Activated CD4-positive, alpha-beta T cell treated with anti-CD3 and anti-CD28 coated beads, Interleukin-10, Interleukin-2, amounts not matched to agents 100 ng/mL and 50 ng/mL, durations not matched to agents 16 hours and 8 hours (primary cell): ENCODE data around the gene QSOX2.
"Not testable (repeated sequence)": the region's sequence is repeated elsewhere in the genome, so short reads cannot be mapped to it uniquely, and the experiment has no call there.

ENCODE experiments used
- DNase-seq: peaks from one replicate; pipeline ENCODE4 v3.0.0-alpha.2; 2020

Gene QSOX2

DNA sequence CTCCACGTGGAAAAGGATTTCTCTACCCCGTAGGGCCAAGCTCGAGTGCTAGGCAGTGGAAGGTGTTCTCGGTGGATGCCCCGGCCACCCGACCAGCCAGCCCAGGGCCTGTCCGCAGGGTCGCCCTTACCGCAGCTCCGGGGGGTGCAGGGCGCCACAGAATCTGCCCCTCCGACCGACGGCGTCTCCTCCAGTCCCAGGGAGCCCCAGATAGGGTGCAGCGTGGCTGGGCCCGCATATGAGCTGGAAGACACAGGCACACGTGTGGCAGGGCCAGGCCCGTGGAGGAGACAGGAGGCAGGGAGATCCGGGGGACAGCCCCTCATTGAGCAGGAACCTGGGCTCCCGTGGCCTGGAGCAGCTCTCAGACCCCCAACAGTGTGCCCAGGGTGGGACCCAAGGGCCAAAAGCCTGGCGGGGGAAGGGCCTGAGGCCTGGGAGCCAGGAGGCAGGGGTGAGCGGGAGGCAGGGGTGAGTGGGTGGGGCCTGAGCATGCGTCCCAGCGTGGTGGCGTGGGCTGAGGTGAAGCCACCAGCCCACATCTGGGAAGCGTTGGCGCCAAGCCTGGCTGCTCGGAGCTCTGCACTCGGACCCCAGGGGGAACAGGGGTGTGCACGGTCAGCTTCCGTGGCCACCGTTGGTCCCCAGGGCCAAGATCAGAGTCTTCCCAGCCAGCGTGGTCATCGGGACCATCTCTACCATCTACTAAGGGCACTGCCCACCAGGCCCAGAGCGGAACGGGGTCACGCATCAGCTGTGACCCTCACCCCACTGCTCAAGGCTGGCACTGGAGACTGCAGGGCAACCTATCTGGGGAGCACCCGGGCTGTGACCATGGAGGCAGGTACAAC, 36.0 kb upstream of the QSOX2 start:
- no peak for DNase-seq

- DNase-seq, result no peak
Measured at GRCh38 chr9:136280535-136281315, 35.1 kb upstream of the QSOX2 start.

- DNase-seq, result no peak
Measured at GRCh38 chr9:136279471-136279870, 33.9 kb upstream of the QSOX2 start.

DNA sequence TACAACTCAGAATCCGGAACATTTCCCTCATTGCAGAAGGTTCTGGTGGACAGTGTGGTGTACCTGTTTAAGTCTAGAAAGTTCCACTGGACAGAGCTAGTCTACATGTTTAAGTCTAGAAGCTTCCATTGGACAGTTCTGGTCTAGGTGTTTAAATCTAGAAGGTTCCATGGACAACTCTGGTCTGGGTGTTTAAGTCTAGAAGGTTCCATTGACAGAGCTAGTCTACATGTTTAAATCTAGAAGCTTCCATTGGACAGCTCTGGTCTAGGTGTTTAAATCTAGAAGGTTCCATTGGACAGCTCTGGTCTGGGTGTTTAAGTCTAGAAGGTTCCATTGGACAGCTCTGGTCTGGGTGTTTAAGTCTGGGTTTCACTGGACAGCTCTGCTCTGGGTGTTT, 33.3 kb upstream of the QSOX2 start:
- no peak for DNase-seq

GRCh38 chr9:136278221-136278620, 32.6 kb upstream of the QSOX2 start:
- no peak for DNase-seq

GRCh38 chr9:136277746-136278145, 32.1 kb upstream of the QSOX2 start:
- DNase-seq, result no peak

- no peak for DNase-seq
Measured at GRCh38 chr9:136276716-136277115, 31.1 kb upstream of the QSOX2 start.

DNA sequence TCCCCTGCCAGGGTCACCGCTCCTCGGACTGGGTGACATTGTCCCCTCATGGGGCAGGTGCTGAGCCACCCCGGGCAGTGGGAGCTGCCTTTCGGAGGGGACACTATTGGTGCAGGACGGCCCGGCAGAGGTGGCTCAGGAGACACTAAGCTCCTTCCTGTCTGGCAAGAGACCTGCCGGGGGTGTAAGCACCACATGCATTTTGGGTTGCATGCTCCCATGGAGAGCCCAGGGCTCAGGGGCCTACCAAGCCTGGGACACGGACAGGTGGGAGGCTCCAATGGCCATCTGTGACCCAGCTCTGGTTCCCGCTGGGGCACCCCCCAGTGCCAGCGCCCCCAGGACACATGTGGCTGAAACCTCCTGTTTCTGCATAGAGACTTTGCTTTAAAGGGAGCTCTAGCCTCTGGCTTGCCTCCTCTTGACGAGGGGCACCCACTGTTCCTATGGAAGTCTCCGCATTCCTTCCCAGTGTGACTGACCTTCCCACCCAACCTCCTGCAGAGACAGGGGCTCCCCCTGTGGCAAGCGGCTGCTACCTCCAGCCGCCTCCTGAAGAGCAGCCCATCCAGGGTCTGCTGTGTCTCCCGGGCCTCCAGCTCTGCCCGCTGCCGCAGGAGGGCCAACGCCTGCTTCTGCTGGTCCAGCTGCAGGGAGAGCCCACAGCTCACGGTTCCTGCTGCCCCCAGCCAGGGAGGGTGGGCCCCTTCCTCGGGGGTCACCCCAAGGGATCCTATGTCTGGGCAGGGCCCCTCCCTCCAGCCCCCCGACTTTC, 30.2 kb upstream of the QSOX2 start:
- DNase-seq, result no peak

- no peak for DNase-seq
Measured at GRCh38 chr9:136274786-136275654, 29.4 kb upstream of the QSOX2 start.

GRCh38 chr9:136273921-136274785, 28.5 kb upstream of the QSOX2 start:
- DNase-seq, result no peak

DNA sequence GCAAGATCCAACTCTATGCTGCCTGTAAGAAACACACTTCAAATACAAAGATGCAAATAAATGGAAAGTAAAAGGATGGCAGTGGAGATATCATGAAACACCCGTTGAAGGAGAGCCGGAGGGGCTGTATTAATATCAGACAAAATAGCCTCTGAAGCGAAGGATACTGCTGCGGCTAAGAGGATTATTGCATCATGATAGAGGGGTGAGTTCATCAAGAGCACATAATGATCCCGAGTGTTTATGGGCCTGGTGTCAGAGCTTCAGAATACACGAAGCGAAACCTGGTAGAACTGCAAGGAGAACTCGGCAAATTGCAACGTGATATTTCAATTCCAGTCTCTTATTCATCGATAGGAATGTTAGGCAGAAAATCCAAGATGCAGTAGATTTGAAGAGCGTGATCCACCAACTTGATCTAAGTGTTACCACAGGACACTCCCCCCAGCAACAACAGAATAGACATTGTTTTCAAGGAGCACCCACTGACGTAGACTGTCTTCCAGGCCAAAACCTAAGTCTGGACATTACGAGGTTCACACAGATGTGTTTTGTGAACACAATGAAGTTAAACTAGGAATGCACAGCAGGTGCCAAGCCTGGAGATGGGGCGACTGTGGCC, 27.7 kb upstream of the QSOX2 start:
- DNase-seq, result no peak

GRCh38 chr9:136270173-136270705, 24.6 kb upstream of the QSOX2 start:
- DNase-seq, result no peak

DNA sequence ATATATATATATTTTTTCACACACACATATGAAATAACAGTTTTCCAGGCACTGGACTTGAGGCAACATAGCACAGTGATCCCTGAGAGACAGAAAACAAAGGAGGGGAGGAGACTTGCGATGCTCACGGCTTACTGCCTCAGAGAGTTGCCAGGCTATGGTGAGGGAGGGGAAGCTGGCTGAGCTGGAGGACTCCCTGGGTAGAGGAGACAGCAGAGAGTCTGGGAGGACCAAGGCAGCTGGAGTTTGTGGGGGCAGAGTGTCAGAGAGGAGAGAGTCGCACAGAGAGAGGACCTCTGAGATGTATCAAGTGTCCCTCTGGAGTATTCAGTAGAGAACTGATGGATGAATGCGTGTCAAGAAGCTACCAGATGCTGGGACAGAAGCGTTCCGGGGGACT, 23.1 kb upstream of the QSOX2 start:
- DNase-seq, result no peak

DNA sequence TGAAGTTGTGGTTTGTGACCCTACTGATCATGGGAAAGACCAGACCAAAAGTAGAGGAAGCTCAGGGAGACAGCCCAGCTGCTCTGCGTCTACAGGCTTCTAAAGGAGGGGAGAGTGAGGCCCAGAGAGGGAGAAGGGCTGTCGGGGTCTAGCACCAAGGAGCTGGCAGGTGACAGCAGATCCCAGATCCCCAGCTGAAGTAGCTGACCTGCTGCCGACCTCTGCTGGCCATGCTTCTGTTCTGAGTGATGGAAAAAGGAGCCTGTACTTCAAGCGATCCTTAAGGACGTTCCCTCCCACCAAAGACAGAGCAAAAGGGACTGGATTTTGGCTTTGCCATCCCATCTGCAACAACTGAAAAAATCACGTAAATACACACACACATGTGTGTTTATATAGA, 22.7 kb upstream of the QSOX2 start:
- DNase-seq, result no peak

DNA sequence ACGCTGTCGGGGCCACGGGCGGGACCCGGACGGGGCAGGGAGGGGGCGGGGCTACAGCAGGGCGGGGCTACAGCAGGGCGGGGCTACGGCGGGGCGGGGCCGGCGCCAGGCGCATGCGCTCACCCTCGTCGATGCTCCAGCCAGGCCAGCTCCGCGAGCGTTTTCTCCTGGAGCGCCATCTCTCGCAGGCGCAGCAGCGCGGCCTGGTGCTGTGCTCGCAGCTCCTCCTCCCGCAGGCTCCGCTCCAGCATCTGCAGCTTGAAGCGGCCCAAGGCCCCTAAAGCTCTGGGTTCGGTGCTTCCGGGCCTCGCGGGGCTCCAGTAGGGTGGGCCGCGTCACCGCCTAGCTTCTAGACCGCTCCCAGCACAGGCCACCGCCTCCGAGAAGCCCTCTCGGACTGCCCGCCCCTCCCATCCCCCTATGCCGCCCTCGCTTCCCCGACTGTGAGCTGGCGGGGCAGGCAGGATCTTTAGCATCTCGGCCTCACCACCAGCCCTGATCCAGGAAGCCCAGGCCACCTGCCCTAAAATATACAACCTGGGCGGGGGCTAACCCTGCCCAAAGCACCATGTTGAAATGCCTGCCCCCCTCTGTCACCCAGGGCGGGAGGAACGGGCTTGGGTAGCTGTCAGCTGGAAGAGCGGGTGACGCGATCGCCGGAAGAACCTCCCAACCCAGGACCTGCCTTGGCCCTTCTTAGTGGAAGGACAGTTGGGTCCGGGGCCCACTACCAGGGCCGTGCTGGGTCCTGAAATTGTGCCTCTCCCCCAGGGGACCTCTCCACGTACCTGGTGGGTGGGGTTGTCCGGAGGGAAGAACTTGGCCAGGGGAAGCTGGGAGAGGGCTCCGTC, 21.9 kb upstream of the QSOX2 start:
- DNase-seq, result peak; percentile 91

GRCh38 chr9:136266641-136267040, 21.0 kb upstream of the QSOX2 start:
- DNase-seq, result not testable (repeated sequence)

DNA sequence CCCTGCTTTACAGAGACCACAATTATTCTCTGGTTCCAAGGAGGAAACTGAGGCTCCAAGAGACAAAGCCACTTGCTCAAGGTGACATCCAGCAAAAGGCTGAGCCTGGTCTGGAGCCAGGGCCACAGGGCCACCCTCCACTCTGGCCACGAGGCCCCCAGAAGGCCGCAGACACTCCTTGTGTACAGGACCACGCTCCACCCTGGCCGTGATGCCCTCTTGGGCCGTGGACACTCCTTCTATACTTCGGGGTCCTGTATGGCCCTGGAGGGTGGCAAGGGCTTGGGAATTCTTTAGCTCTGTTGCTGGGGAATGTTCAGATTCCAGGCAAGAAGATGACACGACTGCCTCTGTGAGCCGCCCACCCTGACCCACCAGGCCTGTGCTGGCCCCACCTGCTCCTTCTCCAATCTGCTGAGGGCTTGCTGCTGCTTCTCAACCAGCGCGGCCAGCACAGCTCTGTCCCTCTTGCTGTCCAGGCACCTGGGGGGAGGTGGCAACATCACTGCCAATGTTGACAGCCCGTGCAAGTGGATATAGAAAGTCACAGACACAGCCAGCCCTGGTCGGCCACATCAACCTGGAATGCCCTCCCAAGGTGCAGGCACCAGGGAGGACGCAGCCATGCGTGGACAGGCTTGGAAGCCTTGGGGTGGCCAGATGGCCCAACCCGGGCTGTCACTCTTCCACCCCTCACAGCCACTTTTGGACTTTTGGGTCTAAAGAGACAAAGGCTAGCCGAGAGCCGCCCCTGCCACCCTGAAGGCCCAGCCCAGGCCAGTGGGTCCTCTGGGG, 20.1 kb upstream of the QSOX2 start:
- no peak for DNase-seq
